GM18858 (cell line): ENCODE results near the gene EFNA4.
"Not testable (repeated sequence)": the region's sequence is repeated elsewhere in the genome, so short reads cannot be mapped to it uniquely, and the experiment has no call there.

ENCODE experiments used
- ATAC-seq: cut with Tn5 transposase; IDR thresholded peaks from one replicate; pipeline ENCODE4 v1.9.1; 2021; ENCODE audit not compliant: unreplicated experiment

Gene EFNA4

GRCh38 chr1:155116113-155116764 is 52.7 kb downstream of the EFNA4 start:
- no peak for ATAC-seq

DNA sequence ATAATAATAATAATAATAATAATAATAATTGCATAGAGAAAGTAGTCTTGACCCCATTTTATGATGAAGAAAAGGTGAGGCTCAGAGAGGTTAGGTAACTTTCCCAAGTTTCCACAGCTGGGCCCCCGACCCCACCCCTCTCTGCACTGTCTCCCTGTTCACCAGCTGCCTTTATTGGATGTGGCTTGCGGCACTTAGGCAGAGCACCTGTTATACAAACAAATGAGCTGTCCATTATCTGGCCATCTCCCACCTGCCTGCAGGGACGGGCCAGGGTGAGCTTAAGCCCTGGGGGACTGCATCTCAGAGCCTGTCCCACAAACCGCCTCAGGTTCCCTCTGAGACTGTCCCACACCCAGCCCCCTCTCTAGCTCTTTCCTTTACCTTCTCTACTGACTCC is 54.1 kb downstream of the EFNA4 start:
- ATAC-seq = no peak

DNA sequence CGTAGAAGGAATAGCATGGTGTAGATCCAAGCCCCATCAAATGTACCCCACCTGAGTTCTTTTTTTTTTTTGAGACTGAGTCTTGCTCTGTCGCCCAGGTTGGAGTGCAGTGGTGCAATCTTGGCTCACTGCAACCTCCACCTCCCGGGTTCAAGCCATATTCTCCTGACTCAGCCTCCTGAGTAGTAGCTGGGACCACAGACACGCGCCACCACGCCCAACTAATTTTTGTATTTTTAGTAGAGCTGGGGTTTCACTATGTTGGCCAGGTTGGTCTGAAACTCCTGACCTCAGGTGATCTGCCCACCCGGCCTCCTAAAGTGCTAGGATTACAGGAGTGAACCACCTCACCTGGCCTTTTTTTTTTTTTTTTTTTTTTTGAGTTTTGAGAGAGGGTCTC is 54.5 kb downstream of the EFNA4 start:
- ATAC-seq = not testable (repeated sequence)
